ENCODE results near the gene MIAT.
A peak's percentile ranks its signal among the peaks of the same experiment; 100 is the strongest.

The MIAT gene

DNA sequence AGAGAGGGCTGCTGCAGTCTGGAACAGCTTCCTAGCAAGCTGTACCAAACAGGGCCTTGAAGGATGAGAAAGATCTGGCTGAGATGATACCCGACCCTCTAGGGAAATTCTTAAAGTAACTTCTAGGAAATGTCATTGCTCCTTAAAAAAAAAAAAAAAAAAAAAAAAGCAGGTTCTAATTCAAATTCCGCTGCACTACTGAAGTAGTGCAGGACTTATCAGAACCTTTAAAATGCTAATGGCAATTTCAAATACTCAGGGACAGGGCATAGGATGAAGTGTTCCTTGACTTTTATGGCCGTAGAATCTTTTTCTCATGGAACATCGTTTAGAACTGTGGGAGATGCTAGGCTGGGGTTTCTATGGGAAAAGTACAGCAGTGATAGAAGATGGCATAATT is 13.1 kb downstream of the MIAT start:
- DNase-seq = no peak

DNA sequence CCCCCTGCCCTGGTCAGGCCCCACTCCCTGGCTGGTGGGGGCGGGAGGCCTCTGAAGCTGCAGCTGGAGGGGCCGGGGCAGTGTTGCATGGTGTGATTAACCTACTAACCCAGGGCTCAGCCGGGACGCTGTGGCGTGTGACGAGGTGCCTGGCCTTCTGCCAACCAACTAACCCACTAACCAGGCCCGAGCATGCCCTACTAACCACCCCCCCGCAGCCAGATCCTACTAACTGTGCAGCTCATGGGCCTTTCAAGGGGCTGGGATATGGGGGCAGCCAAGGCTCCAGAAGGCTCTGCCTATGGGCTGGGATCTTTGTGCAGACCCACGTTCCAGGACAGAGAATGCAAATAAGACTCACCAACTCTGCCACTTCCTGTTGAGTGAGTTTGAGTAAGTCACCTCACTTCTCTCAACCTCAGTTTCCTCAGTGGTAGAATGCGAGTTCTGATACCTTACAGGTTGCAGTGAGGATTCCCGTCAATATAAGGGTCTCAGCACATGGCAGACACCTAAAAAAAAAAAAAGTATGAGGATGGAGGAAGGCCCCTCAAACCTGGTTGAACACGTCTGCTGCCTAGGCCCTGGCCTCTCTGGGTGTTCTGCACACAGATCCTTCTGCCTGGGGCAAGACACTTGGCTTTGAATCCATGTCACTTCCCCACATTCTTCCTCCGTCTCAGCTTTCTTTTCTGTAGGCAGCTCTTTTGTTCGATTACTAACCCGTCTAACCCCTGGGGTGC is 14.1 kb downstream of the MIAT start:
- DNase-seq = peak; percentile 68

DNA sequence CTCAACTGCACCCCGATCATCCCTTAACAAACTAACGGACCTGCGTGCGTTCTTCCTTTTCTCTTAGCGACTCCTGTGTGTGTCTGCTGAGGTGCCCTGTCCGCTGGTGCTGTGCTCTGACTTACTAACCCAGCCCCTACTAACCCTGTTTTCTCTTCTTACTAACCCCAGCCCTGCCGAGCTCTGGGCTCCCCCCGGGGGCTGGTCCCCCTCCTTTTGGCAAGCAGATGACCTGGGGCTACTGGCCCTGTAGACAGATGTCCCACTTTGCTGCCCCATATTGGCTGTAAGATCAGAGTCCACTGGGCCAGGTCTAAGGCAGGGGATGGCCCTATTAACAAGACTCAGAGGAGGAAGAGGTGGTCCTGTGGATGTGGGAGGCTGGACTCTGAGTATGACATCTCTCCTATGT is 14.7 kb downstream of the MIAT start:
- no peak for DNase-seq

DNA sequence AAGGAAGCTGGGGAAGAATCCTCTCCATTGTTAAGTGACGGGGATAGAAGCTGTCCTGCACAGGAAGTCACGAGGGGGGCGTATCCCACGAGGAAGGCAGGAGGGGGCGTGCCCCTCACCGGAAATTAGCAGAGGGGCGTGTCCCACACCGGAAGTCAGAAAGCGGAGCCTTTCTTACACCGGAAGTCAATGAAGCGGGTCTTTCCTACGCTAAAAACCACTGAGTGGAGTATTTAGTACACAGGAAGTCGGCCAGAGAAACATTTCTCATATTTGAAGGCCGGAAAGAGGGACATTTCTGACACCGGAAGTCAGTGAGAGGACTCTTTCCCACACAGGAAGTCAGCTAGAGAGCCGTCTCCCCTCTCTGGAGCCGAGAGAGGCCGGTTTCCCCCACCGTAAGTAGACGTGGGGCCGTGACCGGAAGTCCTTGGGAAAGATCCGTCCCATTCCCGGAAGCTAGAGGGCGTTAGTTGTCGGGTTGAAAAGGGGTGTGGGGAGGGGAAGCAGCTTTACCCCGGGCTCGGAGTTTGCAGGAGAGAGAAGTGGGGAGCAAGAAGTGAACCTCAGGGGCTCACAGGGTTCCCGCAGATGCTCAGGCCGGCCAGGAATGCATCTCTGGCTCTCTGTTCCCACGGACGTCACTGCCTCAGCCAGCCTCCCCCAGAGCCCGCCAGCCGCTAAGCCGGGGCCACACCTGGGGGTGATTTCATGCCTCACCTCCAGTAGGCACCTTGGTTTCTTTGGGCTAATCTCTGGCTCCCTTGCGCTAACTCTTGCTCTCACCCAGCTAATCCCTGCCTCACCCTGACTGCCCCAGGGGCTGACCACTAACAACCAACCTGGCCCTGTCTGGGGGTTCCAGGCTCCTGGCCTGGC is 15.4 kb downstream of the MIAT start:
- DNase-seq = peak; percentile 93

DNA sequence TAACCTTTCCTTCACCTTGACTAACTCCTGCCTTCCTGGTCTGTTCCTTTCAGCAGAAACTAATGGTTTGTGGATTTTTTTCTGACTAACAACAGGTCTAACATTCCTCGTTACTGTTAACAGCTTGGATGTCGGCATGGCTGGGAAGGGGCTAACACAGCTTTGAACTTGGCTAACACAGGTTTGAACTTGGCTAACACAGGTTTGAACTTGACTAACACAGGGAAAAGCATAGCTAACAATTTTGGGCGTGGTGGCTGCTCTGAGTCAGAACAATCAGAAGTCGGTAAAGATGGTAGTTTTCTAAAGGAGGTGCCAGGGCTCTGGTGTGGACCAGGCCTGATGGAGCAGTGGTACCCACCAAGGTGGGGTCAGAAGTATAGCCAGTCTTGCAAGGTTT is 16.1 kb downstream of the MIAT start:
- peak; percentile 33 for DNase-seq

DNA sequence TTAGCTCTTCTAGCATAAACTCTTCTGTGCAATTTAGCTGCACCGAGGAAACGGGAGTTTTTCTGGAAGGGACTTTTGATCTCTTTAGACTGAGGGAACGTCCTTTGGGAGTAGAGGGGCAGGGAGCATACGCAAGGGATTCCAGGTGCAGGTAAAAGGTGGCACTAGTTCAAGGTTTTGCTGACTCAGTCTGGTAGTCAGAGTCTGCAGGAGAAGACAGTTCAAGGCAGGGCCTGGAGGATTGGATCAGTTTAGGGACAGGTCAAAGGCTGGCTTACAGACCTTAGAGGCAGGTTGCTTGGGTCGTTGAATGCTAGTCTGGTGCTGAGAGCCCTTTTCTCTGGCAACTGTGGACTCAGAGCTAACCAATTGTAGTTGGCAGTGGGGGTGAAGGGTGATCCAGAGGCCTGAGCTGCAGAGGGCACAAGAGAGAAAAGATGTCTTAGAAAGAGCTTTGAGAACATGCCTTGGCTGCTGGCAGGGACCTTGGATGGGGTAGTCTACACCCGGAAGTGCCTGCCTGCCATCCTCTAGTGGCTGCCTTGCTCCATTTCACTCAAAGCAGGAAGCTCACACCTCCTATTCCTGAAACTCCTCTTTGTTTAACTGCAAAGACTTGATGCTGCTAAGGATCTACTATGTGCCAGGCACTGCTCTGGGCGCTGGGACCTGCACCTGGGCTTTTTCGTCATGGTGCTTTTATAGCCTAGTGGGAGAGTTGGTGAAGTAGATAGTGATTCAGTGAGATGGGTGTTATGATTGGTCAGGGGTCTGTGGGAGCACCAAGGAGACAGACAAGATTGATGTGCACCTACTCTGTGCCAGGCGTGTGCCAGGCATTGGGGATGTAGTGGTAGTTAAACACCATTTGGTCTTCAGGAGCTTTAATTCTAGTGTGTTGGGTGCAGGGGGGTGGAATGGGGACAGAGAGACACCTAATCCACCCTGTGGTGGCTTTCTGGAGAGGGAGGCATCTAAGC is 17.1 kb downstream of the MIAT start:
- DNase-seq = peak; percentile 26

DNA sequence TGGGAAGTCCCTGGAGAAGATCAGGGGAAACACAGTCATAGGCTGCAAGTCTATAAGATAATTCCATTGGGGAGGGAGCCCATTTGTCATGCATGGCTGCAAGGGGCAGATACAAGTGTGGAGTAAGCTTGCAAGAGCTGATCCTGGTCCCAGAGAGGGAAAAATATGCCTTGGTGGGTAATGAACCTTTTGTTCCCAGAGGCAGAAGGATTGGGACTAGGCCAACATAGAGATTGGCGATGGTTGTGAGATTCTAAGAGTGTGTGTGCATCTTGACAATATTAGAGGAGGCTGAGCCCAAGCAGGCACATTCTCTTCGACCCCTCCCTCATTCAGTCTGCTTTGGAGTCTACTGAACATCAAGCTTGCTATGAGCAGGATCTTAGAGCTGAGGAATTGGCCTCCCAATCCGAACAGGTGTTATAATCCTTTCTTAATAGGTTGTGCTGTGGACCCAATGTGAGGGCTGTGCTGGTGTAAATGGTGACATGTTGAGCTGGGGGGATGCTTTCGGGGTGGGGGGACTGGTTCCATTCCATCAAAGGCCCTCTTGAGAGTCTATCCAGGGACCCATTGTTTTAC is 18.4 kb downstream of the MIAT start:
- DNase-seq = no peak

DNA sequence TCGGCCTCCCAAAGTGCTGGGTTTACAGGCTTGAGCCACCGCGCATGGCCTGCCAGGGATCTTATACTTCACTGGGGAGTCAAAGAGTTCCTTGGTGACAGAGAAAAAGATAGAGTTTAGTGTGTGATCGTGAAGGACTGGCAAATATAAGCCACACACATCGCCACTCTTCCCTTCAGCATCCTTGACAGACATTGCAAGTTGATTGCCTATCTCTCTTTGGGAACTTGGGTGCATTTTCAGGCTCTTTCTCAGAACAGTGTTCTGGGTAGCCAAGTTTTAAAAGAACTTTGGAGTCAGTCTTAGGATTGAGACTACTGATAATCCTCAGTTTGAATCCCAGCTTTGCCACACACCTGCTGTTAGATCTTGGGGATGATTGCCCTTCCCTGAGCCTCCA is 19.8 kb downstream of the MIAT start:
- DNase-seq = no peak

DNA sequence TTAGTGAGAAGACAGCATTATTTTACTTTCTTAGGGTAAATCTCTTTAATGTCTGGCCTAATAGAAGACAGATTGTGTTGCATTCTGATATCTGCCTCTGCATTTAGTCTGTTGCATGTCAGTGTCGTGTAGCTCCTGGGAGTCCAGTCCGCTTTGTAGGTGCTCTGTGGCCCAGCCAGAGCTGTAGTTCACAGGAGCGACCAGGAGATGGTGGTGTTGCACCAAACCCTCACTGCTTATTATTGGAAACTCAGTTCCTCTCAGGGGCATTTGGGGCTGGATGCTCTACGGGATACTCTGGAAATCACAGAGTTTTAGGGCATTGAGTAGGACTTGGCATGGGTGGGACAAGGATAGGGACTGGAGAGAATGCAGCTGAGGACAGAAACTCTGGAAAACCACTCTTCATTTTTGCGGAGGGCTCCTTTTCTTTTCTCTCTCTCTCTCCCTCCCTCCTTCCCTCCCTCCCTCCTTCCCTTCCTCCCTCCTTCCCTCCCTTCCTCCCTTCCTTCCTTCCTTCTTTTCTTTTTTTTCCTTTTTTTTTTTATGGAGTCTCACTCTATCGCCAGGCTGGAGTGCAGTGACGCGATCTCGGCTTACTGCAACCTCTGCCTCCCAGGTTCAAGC is 21.7 kb downstream of the MIAT start:
- DNase-seq = peak; percentile 76

DNA sequence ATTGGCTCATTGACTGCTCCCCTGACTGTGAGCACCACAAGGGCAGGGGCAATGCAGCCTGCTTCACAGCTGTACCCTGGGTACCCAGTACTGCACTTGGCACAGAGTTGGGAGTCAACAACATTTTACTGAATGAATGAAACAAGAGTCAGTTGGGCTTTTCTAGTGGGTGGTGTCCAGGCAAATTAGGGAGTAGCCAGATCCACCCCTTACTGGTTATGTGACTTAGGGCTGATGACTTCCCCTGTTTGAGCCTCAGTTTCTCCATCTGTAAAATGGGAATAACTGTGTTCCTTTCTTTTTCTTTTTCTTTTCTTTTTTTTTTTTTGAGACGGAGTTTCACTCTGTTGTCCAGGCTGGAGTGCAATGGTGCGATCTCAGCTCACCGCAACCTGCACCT is 23.1 kb downstream of the MIAT start:
- DNase-seq = no peak

DNA sequence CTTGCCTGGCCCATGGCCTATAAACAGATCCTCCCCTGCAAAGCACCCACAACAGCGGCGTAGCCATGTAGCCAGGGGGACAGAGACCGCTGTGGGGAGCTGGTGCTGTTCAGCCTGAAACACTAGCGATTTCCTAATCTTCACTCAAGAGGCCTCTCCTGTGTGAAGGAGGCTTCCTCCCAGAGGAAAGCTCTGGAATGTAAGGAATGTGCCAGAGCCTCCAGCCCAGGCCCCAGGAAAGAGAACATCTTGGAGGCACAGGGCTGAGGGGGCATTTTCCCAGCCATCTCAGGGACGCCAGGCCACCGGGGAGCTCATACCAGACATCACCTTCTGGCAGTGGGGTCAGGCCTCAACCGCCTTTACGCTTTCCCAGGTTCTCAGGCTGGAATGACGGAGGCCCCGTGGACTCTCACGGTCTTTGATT is 24.0 kb downstream of the MIAT start:
- no peak for DNase-seq

DNA sequence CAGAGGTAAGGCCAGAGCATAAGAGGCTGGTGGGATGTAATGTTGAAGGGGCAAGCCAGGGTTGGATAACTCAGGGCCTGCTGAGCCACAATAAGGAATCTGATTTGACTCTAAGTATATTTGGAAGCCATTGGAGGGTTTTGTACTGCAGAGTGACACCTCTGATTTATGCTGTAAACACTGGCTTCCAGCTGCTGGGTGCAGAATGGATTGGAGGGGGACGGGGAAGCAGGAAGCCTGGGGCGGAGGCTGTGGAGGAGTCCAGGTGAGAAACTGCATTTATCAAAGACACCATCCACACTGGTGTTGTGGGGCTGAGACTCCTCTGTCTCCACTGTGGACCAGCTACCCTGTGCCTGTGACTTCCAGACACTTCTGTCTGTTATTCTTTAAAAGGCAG is 26.8 kb downstream of the MIAT start:
- no peak for DNase-seq

DNA sequence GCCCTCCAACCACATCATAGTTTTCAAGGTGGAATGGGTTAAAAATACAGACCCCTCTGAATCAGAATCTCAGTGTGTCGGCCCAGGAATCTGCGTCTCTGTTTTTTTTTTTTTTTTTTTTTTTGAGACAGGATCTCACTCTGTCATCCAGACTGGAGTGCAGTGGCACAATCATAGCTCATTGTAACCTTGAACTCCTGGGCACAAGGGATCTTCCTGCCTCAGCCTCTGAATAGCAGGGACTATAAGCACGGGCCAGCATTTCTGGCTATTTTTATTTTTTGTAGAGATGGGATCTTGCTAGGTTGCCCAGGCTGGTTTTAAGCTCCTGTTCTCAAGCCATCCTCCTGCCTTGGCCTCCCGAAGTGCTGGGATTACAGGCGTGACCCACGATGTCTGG is 28.2 kb downstream of the MIAT start:
- no peak for DNase-seq

DNA sequence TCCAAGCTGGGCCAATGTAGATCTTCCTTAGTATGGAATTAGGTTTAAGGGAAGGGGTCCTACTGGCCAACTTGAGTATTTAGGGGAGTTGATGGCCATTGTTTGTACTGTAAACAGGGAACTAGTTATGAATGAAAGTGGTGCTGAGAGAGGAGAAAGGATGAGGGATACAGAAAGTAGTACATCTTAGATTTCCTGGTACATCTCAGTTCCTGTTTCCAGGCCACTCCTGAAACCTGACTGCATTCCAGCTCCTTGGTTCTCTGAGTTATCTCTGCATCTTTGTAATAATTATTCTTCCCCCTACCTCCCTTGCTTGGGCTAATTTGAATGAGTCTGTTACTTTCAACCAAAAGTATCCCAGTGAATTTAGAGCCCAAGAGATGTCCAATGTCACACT is 30.1 kb downstream of the MIAT start:
- no peak for DNase-seq

DNA sequence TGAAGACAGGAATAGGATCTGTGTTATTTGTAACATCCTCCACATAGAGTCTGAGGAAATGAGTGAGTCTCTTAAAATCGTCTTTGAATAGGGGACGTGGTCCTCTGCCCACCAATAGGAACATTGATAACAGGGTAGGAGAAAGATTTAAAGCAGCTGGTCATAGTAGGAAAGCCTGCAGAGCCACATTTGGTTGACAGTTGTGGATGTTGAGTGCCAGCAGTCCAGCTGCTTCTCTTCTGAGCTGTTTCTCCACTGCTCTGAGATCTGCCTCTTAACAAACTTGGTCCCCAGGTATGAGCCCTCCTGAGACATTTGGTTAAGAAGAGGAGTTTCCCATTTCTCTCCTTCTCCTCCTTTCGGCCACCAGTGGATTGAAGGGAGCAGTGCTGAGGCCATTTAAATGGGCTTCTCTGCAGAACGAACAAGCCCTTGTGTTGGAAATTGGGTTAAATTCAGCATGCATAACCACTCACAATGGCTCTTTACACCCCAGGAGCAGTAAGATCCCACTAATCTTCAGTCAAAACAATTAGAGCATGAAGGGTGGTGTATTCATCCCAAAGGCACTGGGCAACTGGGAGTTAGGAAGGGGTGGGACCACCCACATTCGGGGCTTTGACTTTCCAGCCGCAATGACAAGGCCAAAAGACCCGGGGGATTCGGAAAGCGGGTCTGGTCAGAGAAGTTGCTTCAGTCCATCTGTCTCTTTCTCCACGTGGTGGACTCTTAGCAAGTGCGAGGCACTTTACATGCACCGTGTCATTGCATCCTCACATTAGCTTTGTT is 32.3 kb downstream of the MIAT start:
- DNase-seq = no peak

DNA sequence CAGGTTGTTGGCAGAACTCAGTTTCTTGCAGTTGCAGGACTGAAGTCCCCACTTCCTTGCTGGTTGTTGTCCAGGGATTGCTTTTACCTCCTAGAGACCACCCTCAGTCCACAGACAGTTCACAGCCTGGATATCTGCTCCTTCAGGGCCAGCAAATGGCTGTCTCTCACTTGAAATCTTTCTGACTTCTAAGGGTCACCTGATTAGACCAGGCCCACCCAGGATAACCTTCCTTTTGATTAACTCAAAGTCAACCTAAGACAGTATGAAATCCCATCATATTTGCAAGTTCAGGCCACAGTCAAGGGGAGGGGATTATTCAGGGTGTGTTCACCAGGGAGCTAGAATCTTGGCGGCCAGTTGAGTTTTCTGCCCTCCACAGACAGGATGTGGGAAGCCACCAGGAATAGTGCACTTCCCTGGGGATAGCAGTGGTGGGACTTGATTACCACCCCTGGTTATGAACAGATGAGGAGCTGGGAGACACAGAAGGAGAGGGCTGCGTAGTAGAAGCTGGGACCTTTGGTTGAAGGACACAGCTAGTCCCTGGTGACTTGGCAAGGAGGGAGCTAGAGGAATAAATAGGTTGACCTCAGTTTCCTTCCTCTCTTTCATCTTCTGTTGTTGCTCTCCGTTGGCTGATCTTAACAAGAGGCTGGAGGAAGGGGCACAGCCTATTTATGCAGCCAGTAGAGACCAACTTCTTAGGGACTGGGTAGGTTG is 33.4 kb downstream of the MIAT start:
- no peak for DNase-seq

DNA sequence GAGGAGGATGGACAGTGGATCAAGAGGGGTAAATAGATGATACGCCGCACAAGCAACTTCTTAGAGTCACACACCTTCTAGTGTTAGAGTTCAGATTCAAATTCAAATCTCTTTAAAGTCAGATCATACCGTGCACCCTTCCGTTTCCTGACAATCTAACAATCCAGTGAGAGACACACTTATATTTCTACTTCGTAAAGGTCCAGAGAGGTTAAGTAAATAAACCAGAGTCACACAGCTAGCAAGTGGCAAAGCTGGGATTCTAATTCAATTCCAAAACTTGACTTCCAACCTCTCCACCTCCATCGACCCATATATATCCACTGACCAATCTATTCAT is 34.0 kb downstream of the MIAT start:
- DNase-seq = no peak

DNA sequence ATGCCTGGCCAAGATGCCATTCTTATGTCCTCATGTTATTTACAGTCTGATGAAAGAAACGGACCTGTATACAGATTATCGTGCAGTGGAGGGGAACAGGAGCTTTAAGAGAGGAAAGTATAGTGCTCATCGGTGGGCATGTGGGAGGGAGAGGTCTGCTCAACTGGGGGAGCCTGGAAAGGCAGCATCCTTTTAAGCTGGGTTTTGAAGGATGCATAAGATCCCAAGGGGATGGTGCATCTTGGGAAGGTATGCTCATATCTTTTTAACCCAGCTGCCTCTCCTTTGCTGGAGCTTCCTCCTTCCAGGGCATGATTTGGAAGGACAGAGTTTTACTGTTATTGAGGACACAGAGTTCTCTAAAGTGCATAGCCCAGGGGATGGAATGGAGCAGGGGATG is 34.8 kb downstream of the MIAT start:
- no peak for DNase-seq

DNA sequence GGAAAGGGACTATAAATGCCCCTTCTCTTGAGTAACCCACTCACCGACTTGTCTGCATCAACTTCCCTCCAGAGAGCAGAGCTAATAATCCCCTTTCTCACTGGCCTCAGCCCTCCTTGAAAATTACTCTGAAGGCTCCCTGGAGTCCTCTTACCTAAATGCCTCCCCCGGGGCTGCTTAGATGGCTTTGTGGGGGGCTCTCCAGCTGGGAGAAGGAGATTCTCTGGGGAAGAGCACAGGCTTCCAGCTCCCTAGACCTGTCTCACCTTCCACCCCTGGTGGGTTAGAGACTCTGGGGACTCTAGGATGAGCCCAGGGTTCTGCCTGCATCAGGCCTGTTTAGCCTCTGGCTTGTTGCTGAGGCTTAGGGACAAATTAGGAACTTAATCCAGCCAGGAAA is 39.8 kb downstream of the MIAT start:
- DNase-seq = no peak

DNA sequence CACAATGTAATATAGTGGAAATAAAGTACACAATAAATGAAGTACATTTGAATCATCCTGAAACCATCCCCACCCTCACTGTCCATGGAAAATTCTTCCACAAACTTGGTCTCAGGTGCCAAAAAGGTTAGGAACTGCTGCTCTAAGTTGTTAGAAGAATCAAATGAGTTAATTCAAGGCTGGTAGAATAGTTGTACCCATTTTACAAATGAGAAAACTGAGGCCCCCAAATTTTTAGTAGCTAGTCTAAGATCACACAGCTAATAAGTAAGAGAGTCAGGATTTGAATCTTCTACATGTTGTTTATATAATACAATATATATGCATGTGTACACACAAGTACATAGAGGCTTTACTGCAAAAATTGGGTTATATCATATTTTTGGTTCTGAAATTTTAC is 43.1 kb downstream of the MIAT start:
- DNase-seq = no peak

DNA sequence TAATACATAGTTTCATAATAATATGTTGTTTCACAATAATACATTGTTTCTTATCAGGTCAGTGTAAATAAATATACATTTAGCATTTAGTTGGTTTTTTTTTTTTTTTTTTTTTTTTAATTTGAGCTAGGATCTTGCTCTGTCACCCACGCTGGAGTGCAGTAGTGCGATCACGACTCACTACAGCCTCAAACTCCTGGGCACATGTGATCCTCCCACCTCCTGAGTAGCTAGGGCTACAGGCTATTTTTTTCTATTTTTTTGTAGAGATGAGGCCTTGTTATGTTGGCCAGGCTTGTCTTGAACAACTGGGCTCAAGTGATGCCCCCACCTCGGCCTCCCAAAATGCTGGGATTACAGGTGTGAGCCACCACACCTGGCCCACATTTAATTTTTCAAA is 43.5 kb downstream of the MIAT start:
- DNase-seq = no peak
